CD4-positive, alpha-beta T cell treated with Interleukin-1 beta for 1 hour (primary cell): Measurements from ENCODE around the gene VEZT.
"Not testable (repeated sequence)": the region's sequence is repeated elsewhere in the genome, so short reads cannot be mapped to it uniquely, and the experiment has no call there.

ENCODE experiments used
- DNase-seq, 2 donors: peaks; one replicate each; pipeline ENCODE4 v3.0.0-alpha.2; 2020 to 2022

Gene VEZT

DNA sequence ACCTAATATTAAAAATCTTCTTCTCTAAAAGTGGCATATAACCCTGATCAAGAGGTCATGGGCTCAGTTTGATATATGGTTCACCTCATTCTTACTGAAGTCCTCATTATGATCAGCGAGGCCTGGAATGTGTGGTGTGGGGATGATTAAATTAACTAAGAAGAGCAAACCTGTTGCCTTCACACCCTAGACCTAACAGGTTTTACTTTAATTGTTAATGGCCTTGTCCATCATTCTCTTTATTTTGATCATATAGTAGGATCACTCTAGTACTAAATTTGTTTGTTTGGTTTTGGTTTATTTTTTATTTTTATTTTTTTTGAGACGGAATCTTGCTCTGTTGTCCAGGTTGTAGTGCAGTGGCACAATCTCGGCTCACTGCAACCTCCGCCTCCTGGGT lies 43.5 kb downstream of the VEZT start:
- no peak for DNase-seq

DNA sequence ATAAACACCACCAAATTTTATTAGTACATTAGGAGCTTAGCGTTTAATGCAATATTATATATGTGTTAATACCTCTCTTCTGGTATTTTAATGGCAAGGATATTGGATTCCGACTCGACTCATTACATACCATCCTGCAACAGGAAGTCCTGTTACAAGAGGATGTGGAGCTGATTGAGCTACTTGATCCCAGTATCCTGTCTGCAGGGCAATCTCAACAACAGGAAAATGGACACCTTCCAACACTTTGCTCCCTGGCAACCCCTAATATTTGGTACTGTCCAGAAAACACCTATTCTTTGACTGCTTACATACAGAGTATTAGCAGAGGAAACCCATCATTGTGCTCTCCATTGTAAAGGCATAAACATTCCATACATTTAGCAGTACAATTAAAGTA lies 45.2 kb downstream of the VEZT start:
- DNase-seq: no peak

DNA sequence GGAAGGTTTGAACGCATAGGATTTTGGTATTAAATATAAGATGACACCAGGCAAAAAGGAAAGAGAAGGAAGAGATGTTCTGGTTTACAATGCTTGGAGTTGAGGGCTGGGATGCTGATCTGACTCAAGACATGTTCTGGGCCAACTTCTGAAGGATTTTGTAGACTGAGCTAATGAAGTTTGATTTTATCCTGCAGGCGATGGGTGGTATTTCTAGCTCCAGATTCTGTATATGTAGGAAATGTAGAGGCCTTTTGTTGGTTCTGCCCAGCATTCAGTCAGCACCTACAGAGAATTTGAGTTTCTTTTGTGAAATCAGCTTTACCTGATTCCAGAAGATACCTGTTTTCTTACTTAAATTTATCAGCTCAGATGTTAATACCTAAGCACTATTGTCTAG lies 48.2 kb downstream of the VEZT start:
- DNase-seq: no peak

DNA sequence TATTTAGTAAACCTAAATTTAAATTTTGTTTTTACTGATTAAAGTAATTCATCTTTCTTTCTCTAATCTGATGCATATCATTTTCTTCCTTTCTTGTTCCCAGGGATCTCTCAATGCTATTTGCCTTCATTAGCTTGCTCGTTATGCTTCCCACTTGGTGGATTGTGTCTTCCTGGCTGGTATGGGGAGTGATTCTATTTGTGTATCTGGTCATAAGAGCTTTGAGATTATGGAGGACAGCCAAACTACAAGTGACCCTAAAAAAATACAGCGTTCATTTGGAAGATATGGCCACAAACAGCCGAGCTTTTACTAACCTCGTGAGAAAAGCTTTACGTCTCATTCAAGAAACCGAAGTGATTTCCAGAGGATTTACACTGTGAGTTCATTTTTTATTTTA lies 48.6 kb downstream of the VEZT start:
- no peak for DNase-seq

DNA sequence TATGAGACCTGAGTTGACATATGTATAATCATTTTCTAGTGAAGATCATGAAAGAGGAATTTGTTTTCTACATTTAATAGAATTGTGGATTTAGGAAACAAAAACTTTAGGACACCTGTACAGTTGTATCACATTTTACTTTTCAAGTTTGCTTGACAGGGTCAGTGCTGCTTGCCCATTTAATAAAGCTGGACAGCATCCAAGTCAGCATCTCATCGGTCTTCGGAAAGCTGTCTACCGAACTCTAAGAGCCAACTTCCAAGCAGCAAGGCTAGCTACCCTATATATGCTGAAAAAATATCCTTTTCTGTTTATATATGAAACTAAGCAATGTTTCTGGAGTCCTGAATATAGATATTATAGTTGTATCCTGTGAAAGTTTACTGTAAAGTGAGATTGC lies 52.3 kb downstream of the VEZT start:
- no peak for DNase-seq

DNA sequence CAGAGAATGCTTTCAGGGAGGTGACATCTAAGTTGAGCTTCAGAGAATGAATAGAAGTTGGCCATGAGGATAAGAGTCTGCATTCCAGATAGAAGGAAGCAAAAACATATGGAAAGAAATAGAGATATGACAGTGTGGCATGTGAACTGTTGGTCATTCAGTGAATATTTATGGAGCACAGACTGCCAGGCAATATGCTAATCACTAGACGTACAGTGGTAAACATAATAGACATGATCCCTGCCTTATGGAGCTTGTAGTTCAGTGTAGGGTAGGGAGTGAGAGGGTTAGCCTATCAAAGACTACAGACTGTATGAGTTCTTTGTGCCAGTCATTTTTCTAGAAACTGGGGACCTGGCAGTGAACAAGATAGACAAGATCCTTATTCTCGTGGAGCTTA lies 53.9 kb downstream of the VEZT start:
- no peak for DNase-seq

DNA sequence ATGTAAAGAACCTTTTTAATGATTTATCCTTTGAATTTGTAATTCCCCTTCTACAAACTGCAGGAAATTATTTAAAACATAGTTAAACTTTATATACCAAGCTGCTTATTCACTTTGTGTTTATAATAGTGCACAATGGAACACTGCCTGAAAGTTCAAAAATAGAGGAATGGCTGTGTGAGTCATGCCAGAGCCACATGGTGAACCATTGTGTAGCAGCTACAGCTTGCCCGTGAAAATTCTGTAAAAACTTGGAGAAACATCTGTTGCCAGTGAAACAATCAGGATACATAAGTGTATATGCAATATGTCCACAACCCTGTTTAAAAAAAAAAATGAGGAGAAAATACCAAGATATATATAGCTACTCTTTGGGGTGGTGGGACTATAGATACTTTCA lies 59.5 kb downstream of the VEZT start:
- DNase-seq: no peak

DNA sequence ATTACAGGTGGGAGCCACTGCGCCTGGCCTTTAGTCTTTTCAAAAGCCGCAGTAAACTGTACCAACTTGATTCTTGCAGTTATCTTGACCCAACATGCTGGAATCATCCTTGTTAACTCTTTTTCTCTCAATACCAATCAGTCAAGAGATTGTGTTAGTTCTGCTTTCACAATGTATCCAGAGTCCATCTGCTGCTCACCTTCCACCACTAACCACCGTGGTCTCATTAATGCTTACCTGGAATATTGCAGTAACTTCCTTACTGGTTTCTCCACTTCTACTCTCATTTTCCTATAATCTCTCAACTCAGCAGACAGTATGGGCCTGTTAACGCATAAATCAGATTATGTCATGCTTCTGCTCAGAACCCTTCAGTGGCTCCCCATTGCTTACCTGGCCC lies 62.2 kb downstream of the VEZT start:
- no peak for DNase-seq

DNA sequence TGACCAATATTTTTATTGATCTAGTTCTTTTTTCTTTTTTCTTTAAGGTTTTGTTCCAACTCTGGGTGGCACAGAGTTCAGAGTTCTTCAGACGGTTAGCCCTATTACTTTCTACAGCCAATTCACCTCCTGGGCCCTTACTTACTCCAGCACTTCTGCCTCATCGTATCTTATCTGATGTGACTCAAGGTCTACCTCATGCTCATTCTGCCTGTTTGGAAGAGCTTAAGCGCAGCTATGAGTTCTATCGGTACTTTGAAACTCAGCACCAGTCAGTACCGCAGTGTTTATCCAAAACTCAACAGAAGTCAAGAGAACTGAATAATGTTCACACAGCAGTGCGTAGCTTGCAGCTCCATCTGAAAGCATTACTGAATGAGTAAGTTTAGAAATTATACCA lies 64.7 kb downstream of the VEZT start:
- DNase-seq: no peak

DNA sequence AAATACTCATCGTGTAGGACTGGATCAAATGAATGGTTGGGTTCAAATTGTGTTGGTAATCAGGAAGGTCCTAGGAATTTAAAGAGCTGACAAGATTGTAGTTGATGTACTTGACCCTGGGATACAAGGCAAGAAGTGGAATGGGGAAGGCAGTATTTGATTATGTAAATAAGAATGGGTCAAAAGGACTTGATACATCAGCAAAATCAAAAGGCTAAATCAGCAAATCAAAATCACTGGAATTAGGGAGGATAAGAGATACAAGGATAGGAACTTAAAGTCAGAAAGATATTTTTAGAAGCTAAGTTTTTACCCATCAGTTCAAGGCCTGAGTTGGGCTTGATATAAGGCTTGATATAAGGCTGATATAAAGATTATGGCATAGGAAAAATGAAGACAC lies 65.8 kb downstream of the VEZT start:
- no peak for DNase-seq

DNA sequence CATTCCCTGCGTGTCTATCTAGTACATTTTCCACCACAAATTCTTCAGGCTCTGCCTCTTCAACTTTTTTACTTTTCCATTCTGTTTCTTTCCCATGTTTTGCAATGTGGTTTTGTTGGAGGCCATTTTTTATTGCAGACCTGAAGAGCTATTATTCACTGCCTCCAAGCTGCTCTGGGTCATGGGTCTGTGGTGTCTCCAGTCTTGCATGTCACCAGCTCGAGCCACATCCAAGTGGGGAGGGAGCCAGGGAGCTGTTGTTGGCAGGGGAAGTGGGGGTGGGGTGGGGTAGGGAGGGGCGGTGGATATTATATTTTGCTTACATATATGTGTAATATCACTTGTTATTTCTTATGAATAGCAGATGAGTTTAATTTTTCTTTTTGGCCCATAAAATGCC lies 69.1 kb downstream of the VEZT start:
- DNase-seq: no peak

DNA sequence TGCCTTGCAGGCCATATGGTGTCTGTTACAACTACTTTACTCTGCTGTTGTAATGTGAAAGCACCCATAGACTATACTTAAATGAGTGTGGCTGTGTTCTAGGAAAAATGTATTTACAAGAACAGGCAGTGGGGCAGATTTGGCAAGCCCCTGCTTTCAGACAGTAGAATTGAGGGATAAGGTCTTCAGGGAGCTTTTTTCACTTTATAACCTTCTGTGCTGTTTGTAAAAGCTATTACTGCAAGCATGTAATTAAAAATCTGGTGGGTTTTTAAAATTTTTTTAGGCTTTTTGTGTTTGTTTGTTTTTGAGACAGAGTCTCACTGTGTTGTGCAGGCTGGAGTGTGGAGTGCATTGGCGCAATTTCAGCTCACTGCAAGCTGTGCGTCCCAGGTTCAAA lies 73.9 kb downstream of the VEZT start:
- DNase-seq: no peak

DNA sequence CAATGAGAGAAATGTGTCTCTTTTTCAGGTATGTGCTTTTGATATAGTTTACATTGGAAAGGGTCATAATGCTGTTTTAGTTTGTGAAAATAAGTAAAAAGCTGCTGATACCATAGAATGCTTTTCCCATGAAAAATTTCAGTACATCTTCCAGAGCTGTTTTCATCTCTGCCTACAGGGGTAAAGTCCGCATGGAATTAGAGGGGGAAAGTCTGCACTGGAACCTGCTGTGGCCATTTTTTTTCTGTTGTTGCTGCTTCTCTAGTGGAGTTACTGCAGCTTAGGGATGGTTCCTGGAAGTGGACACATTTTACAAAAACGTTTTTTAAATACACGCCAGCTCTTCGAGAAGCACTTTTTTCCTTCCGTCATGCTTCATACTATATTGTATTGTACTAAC lies 81.3 kb downstream of the VEZT start:
- DNase-seq: no peak

DNA sequence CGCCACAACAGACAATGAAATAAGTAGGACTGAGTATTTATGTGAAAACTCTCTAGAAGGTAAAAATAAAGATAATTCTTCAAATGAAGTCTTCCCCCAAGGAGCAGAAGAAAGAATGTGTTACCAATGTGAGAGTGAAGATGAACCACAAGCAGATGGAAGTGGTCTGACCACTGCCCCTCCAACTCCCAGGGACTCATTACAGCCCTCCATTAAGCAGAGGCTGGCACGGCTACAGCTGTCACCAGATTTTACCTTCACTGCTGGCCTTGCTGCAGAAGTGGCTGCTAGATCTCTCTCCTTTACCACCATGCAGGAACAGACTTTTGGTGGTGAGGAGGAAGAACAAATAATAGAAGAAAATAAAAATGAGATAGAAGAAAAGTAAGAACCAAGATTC lies 82.7 kb downstream of the VEZT start:
- no peak for DNase-seq

DNA sequence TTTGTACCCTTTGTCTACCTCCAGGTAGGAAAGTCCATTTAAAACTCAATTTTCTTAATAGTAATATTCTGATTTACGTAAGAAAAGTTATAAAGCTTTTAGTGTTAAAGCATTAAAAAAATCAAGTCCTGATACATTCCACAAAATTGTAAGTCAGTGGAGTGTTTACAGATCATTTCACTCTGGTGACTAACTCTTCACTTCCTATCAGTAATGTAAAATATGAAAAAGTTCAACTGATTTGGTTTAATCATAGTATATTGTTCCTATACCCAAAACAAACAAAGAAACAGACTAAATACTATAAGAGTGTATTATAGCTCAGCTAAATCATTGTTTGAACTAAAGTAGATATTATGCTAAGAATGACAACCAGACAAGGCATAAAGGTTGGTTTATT lies 85.9 kb downstream of the VEZT start:
- no peak for DNase-seq

DNA sequence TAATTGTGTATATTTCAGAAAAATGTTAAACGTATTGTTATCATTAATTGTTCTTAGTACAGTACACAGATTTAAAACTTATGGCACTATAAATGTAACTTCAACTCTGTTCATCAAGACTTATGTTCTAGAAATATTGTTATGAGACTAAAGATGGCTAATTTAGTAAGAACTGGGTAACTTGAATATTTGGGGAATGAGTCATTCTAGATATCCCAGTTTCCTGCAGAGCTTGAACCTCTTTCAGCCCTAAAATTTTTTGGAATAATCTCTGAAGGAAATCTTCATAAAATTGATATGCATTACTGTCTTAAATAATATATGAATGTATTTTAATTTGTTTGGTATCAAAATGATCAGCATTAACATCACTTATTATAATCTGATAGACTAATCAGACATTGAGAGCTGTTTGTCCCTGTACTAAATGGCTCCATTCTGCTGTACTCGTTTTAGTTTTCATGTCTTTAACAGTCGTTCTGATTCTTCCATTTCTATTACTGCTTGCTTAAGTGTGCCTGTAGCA lies 87.1 kb downstream of the VEZT start:
- no peak for DNase-seq

DNA sequence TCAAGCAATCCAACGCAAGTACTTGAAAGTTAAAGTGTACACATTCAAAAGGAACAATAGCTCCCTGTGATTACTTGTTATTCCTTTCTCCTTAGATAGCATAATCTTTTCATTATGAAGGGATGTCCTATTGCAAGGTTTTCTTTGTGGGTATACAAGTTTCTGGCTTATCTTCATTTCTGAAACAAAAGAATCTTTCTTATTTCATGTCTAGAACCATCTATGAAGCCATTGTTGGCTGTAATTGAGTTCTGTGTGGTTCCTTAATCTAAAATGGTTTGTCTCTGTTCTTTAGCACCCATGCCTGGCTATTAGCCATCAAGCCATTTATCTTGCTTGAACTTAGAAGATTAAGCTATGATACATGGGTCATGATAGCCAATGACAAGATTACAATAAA lies 95.0 kb downstream of the VEZT start:
- no peak for DNase-seq

DNA sequence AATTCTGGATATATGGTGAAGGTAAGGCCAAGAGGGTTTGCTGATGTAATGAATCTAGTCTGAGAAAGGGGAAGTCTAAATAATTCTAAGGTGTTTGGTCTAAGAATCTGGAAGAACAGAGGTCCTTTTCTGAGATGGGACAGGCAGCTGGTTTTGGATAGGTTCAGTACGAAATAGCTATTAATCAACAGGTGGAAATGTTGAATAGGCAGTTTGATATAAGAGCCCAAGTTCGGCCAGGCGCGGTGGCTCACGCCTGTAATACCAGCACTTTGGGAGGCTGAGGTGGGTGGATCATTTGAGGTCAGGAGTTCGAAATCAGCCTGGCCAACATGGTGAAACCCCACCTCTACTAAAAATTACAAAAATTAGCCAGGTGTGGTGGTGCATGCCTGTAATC lies 97.1 kb downstream of the VEZT start:
- not testable (repeated sequence) for DNase-seq

DNA sequence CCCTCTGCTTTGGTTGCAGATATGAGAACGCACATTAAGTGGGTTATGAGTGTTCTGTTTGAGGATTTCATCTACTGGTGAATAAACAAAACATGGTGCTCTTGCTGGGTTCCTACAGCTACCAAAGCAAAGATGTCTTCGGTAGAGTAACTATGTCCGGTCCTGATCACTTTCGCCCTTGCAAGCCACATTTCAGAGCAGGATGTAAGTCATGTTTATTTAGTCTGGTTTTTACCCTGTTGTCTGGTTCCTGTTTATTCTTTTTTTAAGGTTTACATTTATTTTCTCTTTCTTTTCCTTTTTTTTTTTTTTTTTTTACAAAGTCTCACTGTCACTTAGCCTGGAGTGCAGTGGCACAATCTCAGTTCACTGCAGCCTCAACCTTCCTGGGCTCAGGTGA lies 99.2 kb downstream of the VEZT start:
- DNase-seq: no peak

DNA sequence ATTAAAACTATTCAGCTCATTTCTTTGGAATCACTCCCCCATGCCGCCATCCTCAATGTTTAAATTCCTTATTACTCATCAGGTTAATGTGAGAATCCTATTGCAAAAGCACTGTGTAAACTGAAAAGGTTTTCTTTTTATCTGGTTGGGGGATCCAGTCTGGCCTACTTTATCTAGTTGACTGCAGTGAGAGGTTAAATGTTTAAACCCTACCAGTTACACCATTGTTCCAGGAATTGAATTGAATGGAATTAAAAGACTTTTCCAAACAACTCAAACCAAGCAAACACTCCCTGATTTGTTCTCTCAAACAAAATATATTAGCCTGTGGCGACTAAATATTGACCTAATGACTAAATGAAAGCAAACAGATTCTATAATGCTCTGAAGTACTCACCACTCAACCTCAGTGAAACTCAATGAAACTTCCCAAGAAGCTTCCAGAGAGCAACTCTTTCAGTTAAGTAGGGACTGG lies 100.5 kb downstream of the VEZT start:
- no peak for DNase-seq

DNA sequence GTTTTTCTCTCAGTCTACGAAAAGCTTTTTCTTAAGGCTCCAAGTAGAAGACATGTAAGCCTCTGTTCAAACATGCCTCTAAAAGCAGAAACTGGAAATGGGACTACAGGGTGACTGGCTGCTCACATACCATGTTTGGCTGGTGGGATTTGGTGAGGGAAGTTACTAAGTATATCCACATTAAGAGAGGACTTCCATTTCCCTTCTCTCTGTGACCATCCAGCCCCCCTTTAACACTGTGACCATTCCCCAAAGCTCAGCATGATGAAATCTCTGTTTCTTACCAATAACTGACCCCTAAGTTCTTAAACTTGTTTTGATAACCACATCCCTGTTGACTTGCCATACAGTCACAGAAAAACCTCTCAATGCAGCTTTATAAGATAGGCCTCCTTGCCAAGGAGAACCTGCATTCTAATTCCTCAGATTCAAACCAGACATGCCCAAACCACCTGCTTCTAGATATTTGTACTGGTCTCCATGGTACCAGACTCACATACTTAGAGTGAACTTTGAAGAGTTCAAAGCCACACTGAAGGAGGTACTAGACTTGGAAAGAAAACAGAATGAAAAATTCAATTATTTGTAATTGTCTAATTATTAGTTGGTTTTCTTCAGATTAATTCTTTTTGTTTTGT lies 102.2 kb downstream of the VEZT start:
- no peak for DNase-seq

DNA sequence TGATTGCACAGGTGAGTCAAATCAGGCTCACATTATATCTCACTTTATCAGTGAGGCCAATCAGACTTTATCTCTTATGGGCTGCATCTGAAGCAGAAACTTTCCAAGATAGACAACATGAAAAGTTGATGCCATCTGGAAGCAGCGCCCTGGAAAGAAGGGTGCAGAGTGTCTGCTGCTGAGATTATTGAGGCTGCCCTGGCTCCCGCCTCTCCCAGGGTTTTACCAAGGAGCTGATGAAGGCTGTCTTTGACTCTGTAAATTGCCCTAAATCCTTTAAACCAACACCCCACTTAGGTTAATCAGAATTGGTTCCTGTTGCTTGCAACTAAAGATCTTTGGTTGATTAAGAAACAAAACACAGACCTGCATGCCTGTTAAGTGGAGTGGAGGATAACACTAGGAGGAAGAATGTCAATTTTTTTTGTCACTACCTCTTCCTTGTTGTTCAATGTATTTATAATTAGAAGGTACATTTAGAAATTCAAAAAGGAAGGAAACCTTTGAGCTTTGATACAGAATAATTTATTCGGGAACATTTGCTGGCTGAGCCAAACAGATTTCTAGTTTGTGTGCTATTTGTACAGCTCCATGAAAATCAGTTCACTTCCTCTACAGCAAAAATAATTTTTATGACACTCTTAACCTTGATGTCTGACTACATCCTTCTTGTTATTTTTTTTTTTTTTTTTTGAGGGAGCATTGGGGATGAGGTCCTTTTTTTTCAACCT lies 104.1 kb downstream of the VEZT start:
- no peak for DNase-seq

DNA sequence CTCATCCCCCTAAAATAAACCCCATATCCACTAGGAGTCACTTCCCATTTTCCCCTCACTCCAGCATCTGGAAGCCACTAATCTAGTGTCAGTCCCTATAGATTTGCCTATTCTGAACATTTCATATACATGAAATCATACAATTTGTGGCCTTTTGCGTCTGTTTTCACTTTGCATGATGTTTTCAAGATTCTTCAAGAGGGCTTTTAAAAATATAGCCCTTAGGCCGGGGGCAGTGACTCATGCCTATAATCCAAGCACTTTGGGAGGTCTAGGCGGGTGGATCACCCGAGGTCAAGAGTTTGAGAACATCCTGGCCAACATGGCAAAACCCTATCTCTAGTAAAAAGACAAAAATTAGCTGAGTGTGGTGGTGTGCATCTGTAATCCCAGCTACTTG lies 104.7 kb downstream of the VEZT start:
- DNase-seq: no peak

DNA sequence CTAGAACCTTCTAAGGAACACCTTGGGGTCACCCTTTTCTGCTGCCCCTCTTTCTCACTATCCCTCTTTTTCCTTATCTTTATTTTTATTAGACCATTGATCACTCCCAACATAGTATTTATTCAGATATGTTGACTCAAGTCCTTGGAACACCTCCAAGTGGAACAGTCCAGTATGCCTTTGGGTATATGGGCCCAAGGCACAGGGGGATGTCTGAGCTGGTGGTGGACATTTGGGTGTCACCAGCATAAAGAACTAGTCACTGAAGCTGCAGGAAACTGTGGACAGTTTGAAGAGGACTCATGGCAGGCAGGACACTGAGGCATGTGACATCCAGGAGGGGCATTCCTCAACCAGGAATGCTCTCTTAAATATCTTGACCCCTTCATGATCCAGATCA lies 105.6 kb downstream of the VEZT start:
- DNase-seq: no peak

DNA sequence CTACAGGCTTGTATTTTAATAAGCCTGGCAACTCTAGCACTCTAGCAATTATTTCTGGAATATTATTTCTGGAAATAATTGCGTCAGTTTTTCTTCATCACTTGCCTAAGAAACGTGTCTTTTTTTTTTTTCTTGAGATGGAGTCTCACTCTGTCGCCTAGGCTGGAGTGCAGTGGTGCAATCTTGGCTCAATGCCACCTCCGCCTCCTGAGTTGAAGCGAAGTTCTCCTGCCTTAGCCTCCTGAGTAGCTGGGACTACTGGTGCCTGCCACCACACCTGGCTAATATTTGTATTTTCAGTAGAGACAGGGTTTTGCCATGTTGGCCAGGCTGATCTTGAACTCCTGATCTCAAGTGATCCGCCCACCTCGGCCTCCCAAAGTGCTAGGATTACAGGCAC lies 106.6 kb downstream of the VEZT start:
- not testable (repeated sequence) for DNase-seq
